Activated T-helper 17 cell treated with anti-CD3 and anti-CD28 coated beads, Interleukin-2, amount 50 U/mL, for 72 hours (primary cell): ENCODE measurements around the gene CEP135. TPM values are rescaled to one million over a fixed set of nuclear protein-coding genes. Genes with fewer than 3 reads are reported as not detected.
"Not testable (repeated sequence)": the region's sequence is repeated elsewhere in the genome, so short reads cannot be mapped to it uniquely, and the experiment has no call there.

Experiments used
- ATAC-seq: fragments of 150-1000 bp; cut with Tn5 transposase; replicated peaks from 2 replicates; pipeline ENCODE4 v1.10.0; 2021; ENCODE audit warnings: mild to moderate bottlenecking, moderate library complexity
- H3K27ac Mint-ChIP-seq: one replicate; pipeline ENCODE4 v1.8.0; 2022; ENCODE audit warnings: mixed read lengths
- H3K27me3 Mint-ChIP-seq: one replicate; pipeline ENCODE4 v1.8.0; 2022; ENCODE audit warnings: mixed read lengths
- H3K36me3 Mint-ChIP-seq: one replicate; pipeline ENCODE4 v1.8.0; 2022; ENCODE audit warnings: low read depth, mild to moderate bottlenecking, mixed read lengths
- H3K4me1 Mint-ChIP-seq: one replicate; pipeline ENCODE4 v1.8.0; 2022; ENCODE audit warnings: mixed read lengths
- H3K4me3 Mint-ChIP-seq: one replicate; pipeline ENCODE4 v1.8.0; 2022; ENCODE audit warnings: mild to moderate bottlenecking, mixed read lengths
- H3K9me3 Mint-ChIP-seq: one replicate; pipeline ENCODE4 v1.8.0; 2022; ENCODE audit warnings: mixed read lengths
- total RNA-seq, 2 donors: library from RNA; stranded (reverse); gene quantifications; one replicate each; pipeline ENCODE4 v1.2.3, GENCODE V29; 2022

The CEP135 gene
- total RNA-seq, 2 donors from 2014 or later, result 15.7 to 16.2 TPM

DNA sequence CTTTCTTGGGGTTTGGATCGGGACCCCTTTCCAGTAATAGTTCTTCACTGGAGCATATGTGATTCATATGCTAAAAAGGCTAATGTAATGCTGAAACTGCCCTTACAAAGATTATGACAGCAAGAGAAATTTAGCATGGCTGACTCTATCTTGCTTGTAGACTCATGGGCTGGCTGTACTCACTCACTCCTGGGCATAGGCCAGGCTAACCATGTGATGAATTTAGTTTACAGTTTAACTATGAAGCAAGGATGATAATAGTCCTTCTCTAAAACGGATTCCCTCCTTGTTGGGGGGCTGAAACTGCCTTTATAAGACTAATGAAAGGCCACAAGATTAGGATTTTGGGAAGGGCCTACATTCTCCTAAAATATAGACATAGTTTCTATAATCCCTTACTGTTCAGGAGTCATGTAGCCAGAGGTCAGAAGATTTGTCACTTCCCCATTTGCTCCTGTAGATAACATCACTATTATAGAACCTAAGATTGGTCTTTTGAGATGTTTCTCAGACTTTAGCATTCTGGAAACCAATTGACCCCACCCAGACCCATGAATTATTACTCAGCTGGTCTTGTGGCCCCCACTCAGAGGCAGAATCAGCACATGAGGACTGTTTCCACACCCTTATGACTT, 20.8 kb upstream of the CEP135 start:
- H3K27ac Mint-ChIP-seq, result no peak overlapping the region
- H3K36me3 Mint-ChIP-seq, result no peaks in the 10 kb centered on the region
- no peak for ATAC-seq

DNA sequence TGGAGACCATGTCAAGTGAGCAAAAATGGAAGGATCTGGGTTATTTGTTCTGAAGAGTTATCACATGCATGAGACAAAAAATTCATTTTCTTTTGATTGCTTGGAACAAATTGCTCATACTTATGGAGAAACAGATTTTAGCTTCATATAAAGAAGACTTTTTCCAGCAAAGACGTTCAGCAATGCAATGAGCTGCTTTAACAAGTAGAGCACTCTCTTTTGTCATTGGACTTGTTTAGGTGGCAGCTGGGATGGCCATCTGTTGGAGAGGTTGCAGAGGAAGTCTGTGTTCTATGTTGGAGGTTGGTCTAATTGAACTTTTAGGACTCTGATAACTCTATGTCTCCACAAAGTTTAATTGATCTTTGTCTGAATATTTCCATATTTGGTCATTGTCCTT, 19.9 kb upstream of the CEP135 start:
- H3K36me3 Mint-ChIP-seq, result no peaks in the 10 kb centered on the region
- ATAC-seq, result no peak
- H3K27ac Mint-ChIP-seq, result no peak overlapping the region
- H3K9me3 Mint-ChIP-seq, result peaks cover 7% of the 10 kb centered on the region
- no peaks in the 10 kb centered on the region for H3K4me1 Mint-ChIP-seq
- no peaks in the 10 kb centered on the region for H3K27me3 Mint-ChIP-seq
- H3K4me3 Mint-ChIP-seq, result no peak overlapping the region

More for the DNA sequence above, 20.8 kb upstream of the CEP135 start:
- Mint-ChIP-seq H3K4me3 (no peak overlapping the region), H3K27me3 (no peaks in the 10 kb centered on the region), H3K4me1 (no peaks in the 10 kb centered on the region), H3K9me3 (peaks cover 7% of the 10 kb centered on the region)

- Mint-ChIP-seq H3K9me3 (peaks cover 21% of the 10 kb centered on the region), H3K4me1 (no peaks in the 10 kb centered on the region), H3K27ac (no peak overlapping the region), H3K27me3 (no peaks in the 10 kb centered on the region), H3K4me3 (no peak overlapping the region), H3K36me3 (no peaks in the 10 kb centered on the region)
- ATAC-seq, result no peak
Observed at GRCh38 chr4:55931043-55931442, 17.7 kb upstream of the CEP135 start.

GRCh38 chr4:55931833-55932232, 16.9 kb upstream of the CEP135 start:
- H3K4me3 Mint-ChIP-seq, result no peak overlapping the region
- H3K9me3 Mint-ChIP-seq, result peaks cover 21% of the 10 kb centered on the region
- ATAC-seq, result no peak
- no peaks in the 10 kb centered on the region for H3K27me3 Mint-ChIP-seq
- H3K27ac Mint-ChIP-seq, result no peak overlapping the region
- no peaks in the 10 kb centered on the region for H3K36me3 Mint-ChIP-seq
- no peaks in the 10 kb centered on the region for H3K4me1 Mint-ChIP-seq

DNA sequence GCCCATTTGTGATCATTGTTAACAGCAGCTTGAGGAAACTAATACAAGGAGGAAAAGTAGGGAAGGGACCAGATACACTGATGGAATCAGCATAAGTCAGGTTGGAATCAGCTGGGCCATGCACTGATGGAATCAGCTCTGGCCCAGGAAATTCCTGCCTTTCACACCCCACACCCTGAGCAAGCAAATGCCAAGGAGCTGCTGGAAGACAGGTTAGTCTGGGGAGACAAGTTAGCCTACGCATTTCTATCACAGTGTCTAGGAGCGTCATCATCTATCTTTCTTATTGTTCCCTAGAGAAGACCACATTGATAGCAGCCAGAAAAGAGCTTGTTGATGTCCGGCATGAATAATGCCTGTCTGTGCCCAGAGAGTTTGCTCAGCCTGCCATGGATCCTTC, 16.2 kb upstream of the CEP135 start:
- Mint-ChIP-seq H3K9me3 (peaks cover 22% of the 10 kb centered on the region), H3K4me1 (no peaks in the 10 kb centered on the region), H3K27me3 (no peaks in the 10 kb centered on the region), H3K36me3 (peaks cover 1% of the 10 kb centered on the region), H3K4me3 (no peak overlapping the region), H3K27ac (no peak overlapping the region)
- no peak for ATAC-seq

GRCh38 chr4:55933611-55934010, 15.1 kb upstream of the CEP135 start:
- no peaks in the 10 kb centered on the region for H3K27me3 Mint-ChIP-seq
- H3K36me3 Mint-ChIP-seq, result peaks cover 12% of the 10 kb centered on the region
- no peak overlapping the region for H3K27ac Mint-ChIP-seq
- peaks cover 30% of the 10 kb centered on the region for H3K9me3 Mint-ChIP-seq
- no peak overlapping the region for H3K4me3 Mint-ChIP-seq
- H3K4me1 Mint-ChIP-seq, result no peaks in the 10 kb centered on the region
- no peak for ATAC-seq

- not testable (repeated sequence) for H3K27me3 Mint-ChIP-seq, ATAC-seq, H3K4me3 Mint-ChIP-seq, H3K4me1 Mint-ChIP-seq, H3K27ac Mint-ChIP-seq
- H3K9me3 Mint-ChIP-seq, result peaks cover 43% of the 10 kb centered on the region
- peaks cover 29% of the 10 kb centered on the region for H3K36me3 Mint-ChIP-seq
Observed at GRCh38 chr4:55935907-55936306, 12.8 kb upstream of the CEP135 start.

DNA sequence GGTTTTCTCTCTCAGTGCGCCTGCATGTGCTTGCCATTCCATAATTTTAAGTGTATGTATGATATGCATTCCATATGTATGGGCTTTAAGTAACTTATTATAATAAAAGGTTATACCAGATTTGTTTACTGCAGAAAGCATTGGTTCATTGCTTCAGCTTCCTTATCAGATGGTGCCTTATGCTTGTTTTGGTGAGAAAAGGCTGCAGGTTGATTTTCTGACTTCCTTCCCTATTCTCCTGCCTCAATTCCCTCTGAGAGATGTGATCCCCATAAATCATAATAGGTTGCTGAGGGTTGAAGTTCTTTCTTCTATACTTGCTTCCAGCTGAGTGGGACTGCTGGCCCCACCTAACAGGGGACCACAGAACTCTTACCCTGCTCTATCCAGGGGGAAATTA, 10.3 kb upstream of the CEP135 start:
- Mint-ChIP-seq H3K27me3 (no peaks in the 10 kb centered on the region), H3K27ac (no peak overlapping the region), H3K4me1 (no peaks in the 10 kb centered on the region), H3K36me3 (peaks cover 29% of the 10 kb centered on the region), H3K9me3 (peaks cover 39% of the 10 kb centered on the region), H3K4me3 (no peak overlapping the region)
- ATAC-seq, result no peak

DNA sequence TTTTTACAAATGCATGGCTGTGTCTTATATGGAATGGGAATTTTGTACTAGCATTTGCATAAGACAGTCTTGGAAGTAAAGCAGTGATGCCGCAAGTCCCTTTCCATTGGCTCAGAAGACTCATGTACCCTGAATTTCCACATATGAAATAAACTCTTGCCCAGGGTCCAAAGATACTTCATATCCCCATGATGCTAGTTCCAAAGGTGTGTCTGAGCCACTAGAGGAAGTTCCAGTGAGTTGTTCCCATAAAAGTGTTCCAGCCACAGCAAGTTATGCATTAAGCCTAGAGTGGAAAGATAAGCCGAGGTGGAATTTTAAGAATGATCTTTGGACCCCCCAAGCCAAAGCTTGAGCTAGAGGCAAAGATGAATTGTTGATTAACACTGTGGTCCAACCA, 9.3 kb upstream of the CEP135 start:
- no peak for ATAC-seq
- Mint-ChIP-seq H3K4me1 (no peaks in the 10 kb centered on the region), H3K9me3 (peaks cover 35% of the 10 kb centered on the region), H3K4me3 (no peak overlapping the region), H3K36me3 (peaks cover 29% of the 10 kb centered on the region), H3K27me3 (no peaks in the 10 kb centered on the region), H3K27ac (no peak overlapping the region)

GRCh38 chr4:55941881-55942396, 6.8 kb upstream of the CEP135 start:
- peaks cover 29% of the 10 kb centered on the region for H3K36me3 Mint-ChIP-seq
- H3K27me3 Mint-ChIP-seq, result no peaks in the 10 kb centered on the region
- H3K4me1 Mint-ChIP-seq, result peaks cover 4% of the 10 kb centered on the region
- no peak for ATAC-seq
- H3K27ac Mint-ChIP-seq, result no peak overlapping the region
- H3K9me3 Mint-ChIP-seq, result peaks cover 26% of the 10 kb centered on the region
- no peak overlapping the region for H3K4me3 Mint-ChIP-seq

DNA sequence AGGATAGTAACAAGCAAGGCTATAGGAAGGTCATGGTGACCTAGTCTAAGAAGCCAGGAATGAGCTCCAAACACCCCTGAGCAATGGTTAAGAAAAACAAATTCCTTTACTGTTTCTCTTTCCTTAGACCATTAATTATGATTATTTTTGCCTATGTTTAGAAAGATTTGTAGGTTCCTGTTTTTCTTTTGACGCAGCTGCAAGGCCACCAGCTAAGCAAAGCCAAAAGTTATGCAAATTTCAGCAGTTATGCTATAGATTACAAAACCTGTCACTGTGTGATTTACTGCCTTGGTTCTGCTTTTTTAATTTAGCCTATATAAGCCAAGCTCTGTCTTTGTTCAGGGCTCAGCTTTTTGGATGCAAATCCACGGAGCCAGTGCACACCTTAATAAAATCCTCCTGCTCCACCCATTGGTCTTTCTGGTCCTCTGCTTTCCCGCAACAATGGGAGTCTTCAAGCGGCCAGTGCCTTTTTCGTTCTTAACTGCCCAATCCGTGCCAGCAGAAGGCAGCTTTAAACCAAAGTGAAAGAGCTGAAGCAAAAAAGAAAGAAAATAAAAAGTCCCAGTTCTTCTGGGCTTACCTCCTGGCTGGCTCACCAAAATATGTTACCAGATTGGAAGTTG, 1.4 kb upstream of the CEP135 start:
- ATAC-seq, result no peak
- Mint-ChIP-seq H3K36me3 (peaks cover 12% of the 10 kb centered on the region), H3K27me3 (no peaks in the 10 kb centered on the region), H3K4me3 (peak overlapping the region; percentile 98), H3K4me1 (peaks cover 24% of the 10 kb centered on the region), H3K27ac (peak overlapping the region; percentile 92), H3K9me3 (no peaks in the 10 kb centered on the region)

- Mint-ChIP-seq H3K4me3 (peak overlapping the region; percentile 98), H3K27me3 (no peaks in the 10 kb centered on the region), H3K4me1 (peaks cover 24% of the 10 kb centered on the region), H3K27ac (peak overlapping the region; percentile 92), H3K9me3 (no peaks in the 10 kb centered on the region), H3K36me3 (peaks cover 19% of the 10 kb centered on the region)
- ATAC-seq, result peak; percentile 46
Observed at GRCh38 chr4:55947912-55948725, 626 bp upstream of the CEP135 start.

DNA sequence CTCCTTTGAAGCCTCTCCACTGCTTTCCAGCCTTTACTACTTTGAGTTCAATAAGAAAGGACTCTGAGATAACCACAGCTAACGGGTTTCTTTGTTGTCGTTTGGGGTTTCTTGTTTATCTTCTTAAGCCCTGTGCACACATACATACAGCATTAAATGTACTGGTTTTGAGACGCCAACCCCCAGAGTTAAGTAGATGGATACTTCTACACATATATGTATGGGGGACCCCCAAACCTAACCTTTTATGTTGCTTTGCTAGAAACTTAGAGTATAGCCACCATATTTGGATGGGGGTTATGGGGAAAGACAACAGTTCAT, 697 bp downstream of the CEP135 start:
- H3K4me1 Mint-ChIP-seq, result peaks cover 24% of the 10 kb centered on the region
- H3K36me3 Mint-ChIP-seq, result peaks cover 33% of the 10 kb centered on the region
- H3K27ac Mint-ChIP-seq, result peak overlapping the region; percentile 92
- ATAC-seq, result no peak
- H3K9me3 Mint-ChIP-seq, result no peaks in the 10 kb centered on the region
- H3K4me3 Mint-ChIP-seq, result peak overlapping the region; percentile 98
- H3K27me3 Mint-ChIP-seq, result no peaks in the 10 kb centered on the region

GRCh38 chr4:55951191-55951922, 2.6 kb downstream of the CEP135 start:
- H3K27ac Mint-ChIP-seq, result peak overlapping the region; percentile 92
- H3K27me3 Mint-ChIP-seq, result no peaks in the 10 kb centered on the region
- H3K4me3 Mint-ChIP-seq, result peak overlapping the region; percentile 98
- H3K4me1 Mint-ChIP-seq, result peaks cover 28% of the 10 kb centered on the region
- no peaks in the 10 kb centered on the region for H3K9me3 Mint-ChIP-seq
- no peak for ATAC-seq
- peaks cover 52% of the 10 kb centered on the region for H3K36me3 Mint-ChIP-seq
